Osteocyte (in vitro differentiated cells): ENCODE results near the gene SLC44A3. TPM values are rescaled to one million over a fixed set of nuclear protein-coding genes. Genes with fewer than 3 reads are reported as not detected.

Experiments used
- DNase-seq: peaks from one replicate; pipeline ENCODE4 v3.0.0; 2021; ENCODE audit warnings: mixed read lengths; ENCODE audit not compliant: unreplicated experiment; ENCODE audit errors: extremely low spot score
- H3K27ac Mint-ChIP-seq: one replicate; pipeline ENCODE4 v1.8.0; 2021; ENCODE audit warnings: mild to moderate bottlenecking, mixed read lengths; ENCODE audit not compliant: unreplicated experiment
- H3K27me3 Mint-ChIP-seq: one replicate; pipeline ENCODE4 v1.8.0; 2021; ENCODE audit warnings: mixed read lengths; ENCODE audit not compliant: unreplicated experiment
- H3K36me3 Mint-ChIP-seq: one replicate; pipeline ENCODE4 v1.8.0; 2021; ENCODE audit warnings: mixed read lengths; ENCODE audit not compliant: unreplicated experiment
- H3K4me1 Mint-ChIP-seq: one replicate; pipeline ENCODE4 v1.8.0; 2021; ENCODE audit warnings: mixed read lengths; ENCODE audit not compliant: unreplicated experiment
- H3K4me3 Mint-ChIP-seq: one replicate; pipeline ENCODE4 v1.8.0; 2021; ENCODE audit warnings: mild to moderate bottlenecking, moderate library complexity, mixed read lengths; ENCODE audit not compliant: unreplicated experiment
- H3K9me3 Mint-ChIP-seq: one replicate; pipeline ENCODE4 v1.8.0; 2021; ENCODE audit warnings: mixed read lengths; ENCODE audit not compliant: unreplicated experiment
- CTCF ChIP-seq: fragments of 200-600 bp; sonication (generic); IDR thresholded peaks from 2 replicates; pipeline ENCODE4 v1.5.0; 2021; ENCODE audit warnings: antibody characterized with exemption, mild to moderate bottlenecking, moderate library complexity
- total RNA-seq: library from RNA; stranded (reverse); gene quantifications from 2 replicates; pipeline ENCODE4 v1.2.1, GENCODE V29; 2021

The SLC44A3 gene
- total RNA-seq, 1 donor from 2014 or later, result 2.8 TPM

- Mint-ChIP-seq H3K9me3 (peaks cover 7% of the 10 kb centered on the region), H3K4me3 (no peak overlapping the region), H3K4me1 (peaks cover 4% of the 10 kb centered on the region), H3K27me3 (peaks cover 3% of the 10 kb centered on the region), H3K27ac (no peak overlapping the region), H3K36me3 (no peaks in the 10 kb centered on the region)
- DNase-seq, result no peak
- no peak for TF ChIP-seq CTCF
Observed at GRCh38 chr1:94821636-94822305, 1.6 kb downstream of the SLC44A3 start.

- no peak overlapping the region for H3K27ac Mint-ChIP-seq
- no peaks in the 10 kb centered on the region for H3K9me3 Mint-ChIP-seq
- peaks cover 3% of the 10 kb centered on the region for H3K27me3 Mint-ChIP-seq
- peaks cover 4% of the 10 kb centered on the region for H3K4me1 Mint-ChIP-seq
- no peaks in the 10 kb centered on the region for H3K36me3 Mint-ChIP-seq
- TF ChIP-seq CTCF, result no peak
- no peak overlapping the region for H3K4me3 Mint-ChIP-seq
- no peak for DNase-seq
Observed at GRCh38 chr1:94823116-94823515, 3.0 kb downstream of the SLC44A3 start.

- H3K4me1 Mint-ChIP-seq, result peaks cover 2% of the 10 kb centered on the region
- no peaks in the 10 kb centered on the region for H3K9me3 Mint-ChIP-seq
- H3K27ac Mint-ChIP-seq, result no peak overlapping the region
- no peak for DNase-seq
- H3K27me3 Mint-ChIP-seq, result peaks cover 3% of the 10 kb centered on the region
- H3K4me3 Mint-ChIP-seq, result no peak overlapping the region
- no peak for TF ChIP-seq CTCF
- H3K36me3 Mint-ChIP-seq, result peaks cover 3% of the 10 kb centered on the region
Observed at GRCh38 chr1:94825936-94826335, 5.8 kb downstream of the SLC44A3 start.

- peaks cover 4% of the 10 kb centered on the region for H3K4me1 Mint-ChIP-seq
- peaks cover 3% of the 10 kb centered on the region for H3K36me3 Mint-ChIP-seq
- no peak overlapping the region for H3K27ac Mint-ChIP-seq
- no peak overlapping the region for H3K4me3 Mint-ChIP-seq
- TF ChIP-seq CTCF, result no peak
- peaks cover 3% of the 10 kb centered on the region for H3K27me3 Mint-ChIP-seq
- no peaks in the 10 kb centered on the region for H3K9me3 Mint-ChIP-seq
- no peak for DNase-seq
Observed at GRCh38 chr1:94827434-94827833, 7.3 kb downstream of the SLC44A3 start.

GRCh38 chr1:94828251-94828650 is 8.1 kb downstream of the SLC44A3 start:
- Mint-ChIP-seq H3K27me3 (no peaks in the 10 kb centered on the region), H3K4me1 (peaks cover 4% of the 10 kb centered on the region), H3K36me3 (peaks cover 3% of the 10 kb centered on the region), H3K4me3 (no peak overlapping the region), H3K27ac (no peak overlapping the region), H3K9me3 (no peaks in the 10 kb centered on the region)
- DNase-seq, result no peak
- TF ChIP-seq CTCF, result no peak
